ENCODE results near the gene PLD2.

The PLD2 gene, protein sequence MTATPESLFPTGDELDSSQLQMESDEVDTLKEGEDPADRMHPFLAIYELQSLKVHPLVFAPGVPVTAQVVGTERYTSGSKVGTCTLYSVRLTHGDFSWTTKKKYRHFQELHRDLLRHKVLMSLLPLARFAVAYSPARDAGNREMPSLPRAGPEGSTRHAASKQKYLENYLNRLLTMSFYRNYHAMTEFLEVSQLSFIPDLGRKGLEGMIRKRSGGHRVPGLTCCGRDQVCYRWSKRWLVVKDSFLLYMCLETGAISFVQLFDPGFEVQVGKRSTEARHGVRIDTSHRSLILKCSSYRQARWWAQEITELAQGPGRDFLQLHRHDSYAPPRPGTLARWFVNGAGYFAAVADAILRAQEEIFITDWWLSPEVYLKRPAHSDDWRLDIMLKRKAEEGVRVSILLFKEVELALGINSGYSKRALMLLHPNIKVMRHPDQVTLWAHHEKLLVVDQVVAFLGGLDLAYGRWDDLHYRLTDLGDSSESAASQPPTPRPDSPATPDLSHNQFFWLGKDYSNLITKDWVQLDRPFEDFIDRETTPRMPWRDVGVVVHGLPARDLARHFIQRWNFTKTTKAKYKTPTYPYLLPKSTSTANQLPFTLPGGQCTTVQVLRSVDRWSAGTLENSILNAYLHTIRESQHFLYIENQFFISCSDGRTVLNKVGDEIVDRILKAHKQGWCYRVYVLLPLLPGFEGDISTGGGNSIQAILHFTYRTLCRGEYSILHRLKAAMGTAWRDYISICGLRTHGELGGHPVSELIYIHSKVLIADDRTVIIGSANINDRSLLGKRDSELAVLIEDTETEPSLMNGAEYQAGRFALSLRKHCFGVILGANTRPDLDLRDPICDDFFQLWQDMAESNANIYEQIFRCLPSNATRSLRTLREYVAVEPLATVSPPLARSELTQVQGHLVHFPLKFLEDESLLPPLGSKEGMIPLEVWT

DNA sequence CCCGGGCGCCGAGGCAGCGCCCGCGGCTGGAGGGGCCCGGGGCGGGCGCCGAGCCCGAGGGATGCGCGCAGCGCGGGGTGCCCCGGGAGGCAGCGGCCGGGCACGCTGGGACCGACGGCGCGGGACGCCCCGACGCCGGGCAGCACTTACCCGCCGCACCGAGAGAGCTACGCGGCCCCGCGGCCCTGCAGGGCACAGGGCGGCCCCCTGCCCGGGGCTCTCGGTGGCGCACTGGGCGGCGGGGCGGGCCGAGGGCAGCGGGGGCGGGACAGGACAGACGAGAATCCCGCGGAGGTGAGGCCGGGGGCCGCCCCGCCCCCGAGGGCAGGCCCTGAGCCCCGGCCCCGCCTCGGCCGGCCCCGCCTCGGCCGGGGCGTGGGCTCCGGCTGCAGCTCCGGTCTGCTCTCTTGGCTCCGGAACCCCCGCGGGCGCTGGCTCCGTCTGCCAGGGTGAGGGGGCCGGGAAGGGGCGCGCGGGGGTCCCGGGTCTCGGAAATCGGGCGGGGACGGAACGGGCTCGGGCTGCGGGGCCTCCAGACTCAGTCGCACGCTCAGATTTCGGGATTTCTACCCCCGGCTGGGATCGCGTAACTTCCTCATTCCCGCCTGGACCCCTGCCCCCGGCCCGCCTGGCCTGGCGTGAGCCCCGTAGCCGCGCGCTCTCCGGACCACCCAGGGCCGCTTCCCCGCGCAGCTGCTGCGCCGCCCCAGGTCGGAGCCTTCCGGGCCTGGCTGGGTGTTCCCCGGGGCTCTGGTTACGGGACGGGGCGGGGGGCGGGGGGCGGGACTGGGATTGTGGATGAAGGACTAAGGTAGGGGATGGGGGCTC, at the start of gene PLD2:
TSS of gene PLD2 (plus strand) at position 376 of the 828 bp plus-strand sequence. CDS start 621 bp downstream, outside the sequence.
- TF ChIP-seq, protein P1, sequence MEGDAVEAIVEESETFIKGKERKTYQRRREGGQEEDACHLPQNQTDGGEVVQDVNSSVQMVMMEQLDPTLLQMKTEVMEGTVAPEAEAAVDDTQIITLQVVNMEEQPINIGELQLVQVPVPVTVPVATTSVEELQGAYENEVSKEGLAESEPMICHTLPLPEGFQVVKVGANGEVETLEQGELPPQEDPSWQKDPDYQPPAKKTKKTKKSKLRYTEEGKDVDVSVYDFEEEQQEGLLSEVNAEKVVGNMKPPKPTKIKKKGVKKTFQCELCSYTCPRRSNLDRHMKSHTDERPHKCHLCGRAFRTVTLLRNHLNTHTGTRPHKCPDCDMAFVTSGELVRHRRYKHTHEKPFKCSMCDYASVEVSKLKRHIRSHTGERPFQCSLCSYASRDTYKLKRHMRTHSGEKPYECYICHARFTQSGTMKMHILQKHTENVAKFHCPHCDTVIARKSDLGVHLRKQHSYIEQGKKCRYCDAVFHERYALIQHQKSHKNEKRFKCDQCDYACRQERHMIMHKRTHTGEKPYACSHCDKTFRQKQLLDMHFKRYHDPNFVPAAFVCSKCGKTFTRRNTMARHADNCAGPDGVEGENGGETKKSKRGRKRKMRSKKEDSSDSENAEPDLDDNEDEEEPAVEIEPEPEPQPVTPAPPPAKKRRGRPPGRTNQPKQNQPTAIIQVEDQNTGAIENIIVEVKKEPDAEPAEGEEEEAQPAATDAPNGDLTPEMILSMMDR (IDR thresholded peaks at IDR 0.05) = no peak
- H3K4me3 ChIP-seq = peak within 1 kb of the TSS; percentile 99
- peak within 1 kb of the TSS; percentile 10 to 82 for H3K27ac ChIP-seq
- no peak for DNase-seq (ENCODE audit: low spot score)

DNA sequence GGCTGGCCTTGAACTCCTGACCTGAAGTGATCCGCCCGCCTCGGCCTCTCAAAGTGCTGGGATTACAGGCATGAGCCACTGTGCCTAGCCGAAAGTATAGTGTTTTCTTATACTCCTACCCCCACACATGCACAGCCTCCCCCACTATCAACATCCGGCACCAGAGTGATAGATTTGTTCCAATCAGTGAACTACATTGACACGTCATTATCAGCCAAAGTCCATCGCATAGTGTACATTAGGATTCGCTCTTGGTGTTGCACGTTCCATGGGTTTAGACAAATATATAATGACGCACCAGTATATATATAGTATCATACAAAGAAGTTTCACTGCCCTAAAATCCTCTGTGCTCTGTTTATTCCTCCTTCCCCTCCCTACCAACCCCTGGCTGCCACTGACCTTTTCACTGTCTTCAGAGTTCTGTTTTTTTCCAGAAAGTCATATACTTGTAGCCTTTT, 47.1 kb upstream of the PLD2 start:
- TF ChIP-seq, protein P1 (IDR thresholded peaks at IDR 0.05) = no peak
- Histone ChIP-seq H3K4me3 (no peak overlapping the region), H3K27ac (no peak overlapping the region)
- no peak for DNase-seq (ENCODE audit: low spot score)

DNA sequence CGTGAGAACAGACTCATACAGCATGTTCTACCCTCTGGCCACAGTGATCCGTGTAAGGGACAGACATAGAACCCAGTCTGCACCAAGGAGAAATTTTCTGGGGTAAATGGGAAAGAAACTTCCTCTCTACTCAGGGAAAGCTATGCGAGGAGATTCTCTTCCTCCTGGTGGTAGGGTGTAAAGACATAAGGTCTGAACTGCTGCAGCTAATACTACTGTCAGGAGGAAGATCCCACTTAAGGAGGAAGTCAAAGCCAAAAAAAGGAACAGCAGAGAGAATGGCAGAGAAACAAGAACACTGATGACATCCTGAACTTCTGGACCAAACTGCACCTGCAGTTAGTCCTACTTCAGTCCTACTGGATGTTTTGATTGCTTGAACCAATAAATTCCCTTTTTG, 42.4 kb upstream of the PLD2 start:
- no peak for DNase-seq (ENCODE audit: low spot score)
- Histone ChIP-seq H3K27ac (peak overlapping the region in 1 of 2 donors; percentile 73), H3K4me3 (no peak overlapping the region)
- TF ChIP-seq, protein P1 (IDR thresholded peaks at IDR 0.05) = no peak

DNA sequence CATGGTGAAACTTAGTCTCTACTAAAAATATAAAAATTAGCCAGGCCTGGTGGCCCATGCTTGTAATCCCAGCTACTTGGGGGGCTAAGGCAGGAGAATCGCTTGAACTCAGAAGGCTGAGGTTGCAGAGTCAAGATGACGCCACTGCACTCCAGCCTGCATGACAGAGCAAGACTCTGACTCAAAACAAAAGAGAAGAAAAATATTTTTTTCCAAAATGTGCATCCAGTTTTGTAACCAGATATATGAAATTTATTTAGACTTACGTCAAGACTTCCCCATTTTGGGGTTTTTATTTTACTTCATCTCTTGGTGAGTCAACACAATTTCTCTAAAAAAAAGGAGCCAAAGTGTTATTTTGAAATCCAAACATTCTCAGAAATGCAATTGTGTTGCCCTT, 40.8 kb upstream of the PLD2 start:
- TF ChIP-seq, protein P1 (IDR thresholded peaks at IDR 0.05) = no peak
- DNase-seq (ENCODE audit: low spot score) = no peak
- Histone ChIP-seq H3K4me3 (no peak overlapping the region), H3K27ac (peak overlapping the region in 1 of 2 donors; percentile 70)

DNA sequence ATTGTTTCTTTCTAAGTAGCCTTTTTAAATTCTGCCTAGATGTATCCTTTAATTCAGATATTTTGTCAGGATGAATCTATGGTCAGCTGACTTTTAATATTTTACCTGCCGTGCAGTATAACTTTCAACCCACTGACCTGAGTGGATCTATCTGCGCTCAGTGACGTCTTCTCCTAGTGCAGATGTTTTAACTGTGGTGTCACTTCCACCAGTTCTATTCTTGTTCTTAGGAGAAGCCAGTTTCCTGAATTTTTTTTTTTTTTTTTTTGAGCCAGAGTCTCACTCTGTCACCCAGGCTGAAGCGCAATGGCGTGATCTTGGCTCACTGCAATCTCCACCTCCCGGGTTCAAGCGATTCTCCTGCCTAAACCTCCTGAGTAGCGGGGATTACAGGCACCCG, 40.2 kb upstream of the PLD2 start:
- DNase-seq (ENCODE audit: low spot score) = no peak

DNA sequence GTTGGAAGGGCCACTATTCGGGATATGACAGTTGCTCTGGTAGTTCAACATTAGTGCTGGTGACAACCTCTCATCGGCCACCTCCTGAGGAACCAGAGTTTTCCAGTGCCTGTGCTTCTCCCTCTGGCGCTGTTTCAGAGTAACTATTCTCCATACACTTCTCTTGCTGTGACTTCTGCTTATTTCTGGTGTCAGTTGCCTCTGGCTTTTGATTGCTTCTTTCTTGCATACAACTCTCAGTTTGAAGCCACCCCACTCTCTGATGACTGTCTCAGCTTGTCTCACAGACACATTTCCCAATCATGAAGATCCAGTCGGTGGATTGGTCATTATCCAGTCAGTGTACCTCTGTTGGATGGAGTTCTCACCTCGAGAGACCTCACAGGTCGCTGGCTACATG, 38.7 kb upstream of the PLD2 start:
- TF ChIP-seq, protein P1 (IDR thresholded peaks at IDR 0.05) = no peak
- DNase-seq (ENCODE audit: low spot score) = no peak
- Histone ChIP-seq H3K27ac (peak overlapping the region in 1 of 2 donors; percentile 8), H3K4me3 (no peak overlapping the region)

More for the DNA sequence above, 40.2 kb upstream of the PLD2 start:
- H3K4me3 ChIP-seq = no peak overlapping the region
- TF ChIP-seq, protein P1 (IDR thresholded peaks at IDR 0.05) = no peak
- peak overlapping the region in 1 of 2 donors; percentile 17 for H3K27ac ChIP-seq
